MM.1S (cell line): Measurements from ENCODE around the gene EIF4E1B.

Experiments
- DNase-seq: peaks from one replicate; pipeline ENCODE4 v3.0.0-alpha.2; 2015
- H2AFZ ChIP-seq: fragments of 300-600 bp; sonication (generic); 2 replicates; pipeline ENCODE4 v1.6.0; 2016; ENCODE audit warnings: antibody characterized with exemption, low read length
- H3F3A ChIP-seq: fragments of 300-600 bp; sonication (generic); 2 replicates; pipeline ENCODE4 v1.6.1; 2016; ENCODE audit warnings: mild to moderate bottlenecking, antibody characterized with exemption, low read length, moderate library complexity, mixed read lengths; ENCODE audit not compliant: insufficient read depth
- H3K27ac ChIP-seq: fragments of 300-600 bp; sonication (generic); 2 replicates; pipeline ENCODE4 v1.5.1; 2016; ENCODE audit warnings: mild to moderate bottlenecking, low read length
- H3K27me3 ChIP-seq: fragments of 300-600 bp; sonication (generic); replicated peaks from 2 replicates; pipeline ENCODE4 v1.6.0; 2016; ENCODE audit warnings: low read length; ENCODE audit not compliant: insufficient read depth
- H3K36me3 ChIP-seq: fragments of 300-600 bp; sonication (generic); replicated peaks from 2 replicates; pipeline ENCODE4 v1.6.1; 2016; ENCODE audit warnings: mild to moderate bottlenecking, low read length, mixed read lengths; ENCODE audit not compliant: insufficient read depth
- H3K4me1 ChIP-seq: fragments of 300-600 bp; sonication (generic); 2 replicates; pipeline ENCODE4 v1.6.1; 2016; ENCODE audit warnings: low read length, mixed read lengths
- H3K4me2 ChIP-seq: fragments of 300-600 bp; sonication (generic); 2 replicates; pipeline ENCODE4 v1.6.0; 2016; ENCODE audit warnings: low read depth, low read length
- H3K4me3 ChIP-seq: fragments of 300-600 bp; sonication (generic); 2 replicates; pipeline ENCODE4 v1.5.1; 2016; ENCODE audit warnings: low read length, mixed read lengths
- H3K79me2 ChIP-seq: fragments of 300-600 bp; sonication (generic); 2 replicates; pipeline ENCODE4 v1.6.1; 2016; ENCODE audit warnings: mixed run types, low read length, mixed read lengths
- H3K9ac ChIP-seq: fragments of 300-600 bp; sonication (generic); 2 replicates; pipeline ENCODE4 v1.6.1; 2016; ENCODE audit warnings: low read length, mixed read lengths
- H3K9me2 ChIP-seq: fragments of 300-600 bp; sonication (generic); replicated peaks from 2 replicates; pipeline ENCODE4 v1.6.1; 2016; ENCODE audit warnings: mild to moderate bottlenecking, low read length, mixed read lengths; ENCODE audit not compliant: insufficient read depth
- H3K9me3 ChIP-seq: fragments of 300-600 bp; sonication (generic); replicated peaks from 2 replicates; pipeline ENCODE4 v1.6.1; 2016; ENCODE audit warnings: mild to moderate bottlenecking, low read length, mixed read lengths; ENCODE audit not compliant: insufficient read depth
- H4K20me1 ChIP-seq: fragments of 300-600 bp; sonication (generic); 2 replicates; pipeline ENCODE4 v1.6.1; 2016; ENCODE audit warnings: mild to moderate bottlenecking, low read length, moderate library complexity, mixed read lengths; ENCODE audit not compliant: insufficient read depth
- EZH2 ChIP-seq: fragments of 300-600 bp; sonication (generic); optimal IDR thresholded peaks from 2 replicates; pipeline ENCODE3; 2017; ENCODE audit warnings: low read depth, mild to moderate bottlenecking, antibody characterized with exemption, low read length, mixed read lengths
- EZH2phosphoT487 ChIP-seq: fragments of 300-600 bp; sonication (generic); IDR thresholded peaks from 2 replicates; pipeline ENCODE4 v1.6.1; 2018; ENCODE audit warnings: antibody characterized with exemption, low read length
- TF ChIP-seq, protein P1 (sequence below): fragments of 300-600 bp; sonication (generic); IDR thresholded peaks from 2 replicates; pipeline ENCODE4 v1.5.1; 2016; ENCODE audit warnings: antibody characterized with exemption, low read length, mixed read lengths

EIF4E1B gene

GRCh38 chr5:176587398-176587797, 43.1 kb upstream of the EIF4E1B start:
- Histone ChIP-seq H3K4me1 (no peaks in the 10 kb centered on the region), H3K9me2 (no peaks in the 10 kb centered on the region), H2AFZ (no peak overlapping the region), H3K27ac (no peak overlapping the region), H3K9me3 (no peaks in the 10 kb centered on the region), H3K27me3 (no peaks in the 10 kb centered on the region; the same call in 1 of the 2 replicates), H3K36me3 (no peaks in the 10 kb centered on the region), H3K79me2 (no peaks in the 10 kb centered on the region), H3K4me2 (no peak overlapping the region), H3K4me3 (no peak overlapping the region), H4K20me1 (no peaks in the 10 kb centered on the region), H3K9ac (no peak overlapping the region), H3F3A (no peaks in the 10 kb centered on the region)
- TF ChIP-seq EZH2 (no peak), EZH2phosphoT487 (no peak)
- TF ChIP-seq, protein P1, sequence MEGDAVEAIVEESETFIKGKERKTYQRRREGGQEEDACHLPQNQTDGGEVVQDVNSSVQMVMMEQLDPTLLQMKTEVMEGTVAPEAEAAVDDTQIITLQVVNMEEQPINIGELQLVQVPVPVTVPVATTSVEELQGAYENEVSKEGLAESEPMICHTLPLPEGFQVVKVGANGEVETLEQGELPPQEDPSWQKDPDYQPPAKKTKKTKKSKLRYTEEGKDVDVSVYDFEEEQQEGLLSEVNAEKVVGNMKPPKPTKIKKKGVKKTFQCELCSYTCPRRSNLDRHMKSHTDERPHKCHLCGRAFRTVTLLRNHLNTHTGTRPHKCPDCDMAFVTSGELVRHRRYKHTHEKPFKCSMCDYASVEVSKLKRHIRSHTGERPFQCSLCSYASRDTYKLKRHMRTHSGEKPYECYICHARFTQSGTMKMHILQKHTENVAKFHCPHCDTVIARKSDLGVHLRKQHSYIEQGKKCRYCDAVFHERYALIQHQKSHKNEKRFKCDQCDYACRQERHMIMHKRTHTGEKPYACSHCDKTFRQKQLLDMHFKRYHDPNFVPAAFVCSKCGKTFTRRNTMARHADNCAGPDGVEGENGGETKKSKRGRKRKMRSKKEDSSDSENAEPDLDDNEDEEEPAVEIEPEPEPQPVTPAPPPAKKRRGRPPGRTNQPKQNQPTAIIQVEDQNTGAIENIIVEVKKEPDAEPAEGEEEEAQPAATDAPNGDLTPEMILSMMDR = no peak
- no peak for DNase-seq

DNA sequence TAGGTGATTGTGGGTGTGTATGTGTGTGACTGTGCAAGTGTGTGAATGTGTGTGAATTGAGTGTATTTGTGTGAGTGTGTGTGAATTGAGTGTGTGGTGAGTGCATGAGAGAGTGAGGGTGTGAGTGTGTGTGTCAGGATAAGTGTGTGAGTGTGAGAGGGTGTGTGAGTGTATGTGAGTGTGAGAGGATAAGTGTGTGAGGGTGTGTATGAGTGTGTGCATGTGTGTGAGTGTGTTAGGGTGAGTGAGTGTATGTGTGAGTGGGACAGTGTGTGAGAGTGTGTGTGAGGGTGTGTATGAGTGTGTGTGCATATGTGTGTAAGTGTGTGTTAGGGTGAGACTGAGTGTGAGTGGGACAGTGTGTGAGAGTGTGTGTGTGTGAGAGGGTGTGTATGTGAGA, 42.2 kb upstream of the EIF4E1B start:
- Histone ChIP-seq H3K4me1 (no peaks in the 10 kb centered on the region), H3K4me2 (no peak overlapping the region), H3K79me2 (no peaks in the 10 kb centered on the region), H3K27me3 (no peaks in the 10 kb centered on the region; the same call in 1 of the 2 replicates), H3K9me2 (no peaks in the 10 kb centered on the region), H3K4me3 (no peak overlapping the region), H3F3A (no peaks in the 10 kb centered on the region), H3K36me3 (no peaks in the 10 kb centered on the region), H3K27ac (no peak overlapping the region), H3K9me3 (no peaks in the 10 kb centered on the region), H3K9ac (no peak overlapping the region), H2AFZ (no peak overlapping the region), H4K20me1 (no peaks in the 10 kb centered on the region)
- no peak for DNase-seq
- TF ChIP-seq EZH2 (no peak), EZH2phosphoT487 (no peak)
- TF ChIP-seq, protein P1 = no peak

- no peak for DNase-seq
- Histone ChIP-seq H3K9me3 (no peaks in the 10 kb centered on the region), H3K36me3 (no peaks in the 10 kb centered on the region), H3K27me3 (no peaks in the 10 kb centered on the region; the same call in 1 of the 2 replicates), H2AFZ (no peak overlapping the region), H3K9me2 (no peaks in the 10 kb centered on the region), H3K27ac (no peak overlapping the region), H3K4me1 (no peaks in the 10 kb centered on the region), H3K79me2 (no peaks in the 10 kb centered on the region), H3K9ac (no peak overlapping the region), H3K4me3 (no peak overlapping the region), H3K4me2 (no peak overlapping the region), H4K20me1 (no peaks in the 10 kb centered on the region), H3F3A (no peaks in the 10 kb centered on the region)
- TF ChIP-seq EZH2 (no peak), EZH2phosphoT487 (no peak)
- TF ChIP-seq, protein P1 = no peak
These were observed 41.3 kb upstream of the EIF4E1B start for GRCh38 chr5:176589039-176589769.
